H9 (cell line): ENCODE data around the gene ETV6. TPM values are rescaled to one million over a fixed set of nuclear protein-coding genes. Genes with fewer than 3 reads are reported as not detected.

Source experiments
- DNase-seq: peaks from one replicate; pipeline ENCODE4 v3.0.0-alpha.2; 2017
- H2AFZ ChIP-seq: one replicate; pipeline ENCODE4 v1.6.1; 2013; ENCODE audit warnings: mild to moderate bottlenecking, low read length, control low read depth, moderate library complexity
- H2AK5ac ChIP-seq: 2 replicates; pipeline ENCODE4 v1.6.1; 2013; ENCODE audit warnings: low read length, control low read depth, mixed read lengths; ENCODE audit not compliant: insufficient read length
- H2BK120ac ChIP-seq: one replicate; pipeline ENCODE4 v1.6.1; 2013; ENCODE audit warnings: low read depth, mild to moderate bottlenecking, low read length, control low read depth, inconsistent platforms; ENCODE audit not compliant: poor library complexity, severe bottlenecking
- H2BK12ac ChIP-seq: 2 replicates; pipeline ENCODE4 v1.6.1; 2013; ENCODE audit warnings: low read length, control low read depth, mixed read lengths, low read depth; ENCODE audit not compliant: insufficient read length
- H2BK15ac ChIP-seq: 2 replicates; pipeline ENCODE4 v1.6.1; 2013; ENCODE audit warnings: low read depth, low read length, control low read depth
- H2BK20ac ChIP-seq: one replicate; pipeline ENCODE4 v1.6.1; 2013; ENCODE audit warnings: low read depth, mild to moderate bottlenecking, low read length, control low read depth, inconsistent platforms; ENCODE audit not compliant: poor library complexity, severe bottlenecking
- H2BK5ac ChIP-seq: 2 replicates; pipeline ENCODE4 v1.6.1; 2013; ENCODE audit warnings: low read length, control low read depth, mixed read lengths; ENCODE audit not compliant: insufficient read length
- H3K14ac ChIP-seq: 2 replicates; pipeline ENCODE4 v1.6.1; 2013; ENCODE audit warnings: low read length, control low read depth; ENCODE audit not compliant: insufficient read depth
- H3K18ac ChIP-seq: 2 replicates; pipeline ENCODE4 v1.6.1; 2013; ENCODE audit warnings: low read depth, mild to moderate bottlenecking, mixed read lengths, low read length, control low read depth; ENCODE audit not compliant: insufficient read length
- H3K23ac ChIP-seq: 2 replicates; pipeline ENCODE4 v1.6.1; 2013; ENCODE audit warnings: low read length, control low read depth, mixed read lengths, low read depth; ENCODE audit not compliant: insufficient read length
- H3K23me2 ChIP-seq: 2 replicates; pipeline ENCODE4 v1.6.1; 2013; ENCODE audit warnings: low read depth, mild to moderate bottlenecking, mixed read lengths, low read length, control low read depth; ENCODE audit not compliant: insufficient read length, poor library complexity, severe bottlenecking
- H3K27ac ChIP-seq: 2 replicates; pipeline ENCODE4 v1.5.1; 2013; ENCODE audit warnings: low read length, control low read depth, mixed read lengths, low read depth; ENCODE audit not compliant: insufficient read length
- H3K27me3 ChIP-seq: 2 replicates; pipeline ENCODE4 v1.6.1; 2013; ENCODE audit warnings: low read length, control low read depth, inconsistent platforms; ENCODE audit not compliant: insufficient read depth
- H3K4ac ChIP-seq: 2 replicates; pipeline ENCODE4 v1.6.1; 2013; ENCODE audit warnings: low read depth, mild to moderate bottlenecking, control low read depth, inconsistent platforms, low read length, moderate library complexity
- H3K4me1 ChIP-seq: 2 replicates; pipeline ENCODE4 v1.6.1; 2013; ENCODE audit warnings: low read length, control low read depth, inconsistent platforms; ENCODE audit not compliant: insufficient read depth
- H3K4me2 ChIP-seq: 2 replicates; pipeline ENCODE4 v1.6.1; 2013; ENCODE audit warnings: low read length, control low read depth, mixed read lengths; ENCODE audit not compliant: insufficient read length, insufficient read depth
- H3K56ac ChIP-seq: 2 replicates; pipeline ENCODE4 v1.6.1; 2013; ENCODE audit warnings: low read depth, mild to moderate bottlenecking, mixed read lengths, low read length, control low read depth; ENCODE audit not compliant: insufficient read length
- H3K79me1 ChIP-seq: 2 replicates; pipeline ENCODE4 v1.6.1; 2013; ENCODE audit warnings: low read depth, mild to moderate bottlenecking, moderate library complexity, low read length, control low read depth, inconsistent platforms; ENCODE audit not compliant: insufficient read depth, poor library complexity, severe bottlenecking
- H3K79me2 ChIP-seq: 2 replicates; pipeline ENCODE4 v1.6.1; 2013; ENCODE audit warnings: low read length, control low read depth, inconsistent platforms; ENCODE audit not compliant: insufficient read depth
- H3K9ac ChIP-seq: 2 replicates; pipeline ENCODE4 v1.6.1; 2013; ENCODE audit warnings: low read length, control low read depth, mixed read lengths; ENCODE audit not compliant: insufficient read length; ENCODE audit errors: extremely low read depth
- H3K9me3 ChIP-seq: one replicate; pipeline ENCODE4 v1.6.1; 2013; ENCODE audit warnings: low read depth, low read length, inconsistent platforms; ENCODE audit not compliant: control insufficient read depth
- H3T11ph ChIP-seq: one replicate; pipeline ENCODE4 v1.6.1; 2013; ENCODE audit warnings: mild to moderate bottlenecking, low read length, control low read depth, inconsistent platforms
- H4K20me1 ChIP-seq: one replicate; pipeline ENCODE4 v1.6.1; 2013; ENCODE audit not compliant: control insufficient read depth, insufficient read length, insufficient read depth
- H4K5ac ChIP-seq: 2 replicates; pipeline ENCODE4 v1.6.1; 2013; ENCODE audit warnings: low read depth, mild to moderate bottlenecking, mixed read lengths, low read length, control low read depth; ENCODE audit not compliant: insufficient read length
- H4K8ac ChIP-seq: replicated peaks from 2 replicates; pipeline ENCODE4 v1.6.1; 2013; ENCODE audit warnings: low read length, control low read depth, mixed read lengths, low read depth; ENCODE audit not compliant: insufficient read length
- H4K91ac ChIP-seq: 2 replicates; pipeline ENCODE4 v1.6.1; 2013; ENCODE audit warnings: low read depth, mild to moderate bottlenecking, moderate library complexity, mixed read lengths, low read length, control low read depth; ENCODE audit not compliant: insufficient read length
- H3K27ac Mint-ChIP-seq, 3 experiments: 2 replicates in 2 of 3; 3 replicates in 1 of 3; pipeline ENCODE4 v1.8.0; 2020 to 2021; ENCODE audit warnings: mixed read lengths in 3 of 3, mild to moderate bottlenecking in 1 of 3, moderate library complexity in 1 of 3
- H3K27me3 Mint-ChIP-seq: 2 replicates; pipeline ENCODE4 v1.8.0; 2021; ENCODE audit warnings: low read depth, mild to moderate bottlenecking, moderate library complexity, mixed read lengths
- H3K36me3 Mint-ChIP-seq, 3 experiments: 2 replicates in 2 of 3; 3 replicates in 1 of 3; pipeline ENCODE4 v1.8.0; 2020 to 2021; ENCODE audit warnings: low read depth in 3 of 3, mixed read lengths in 3 of 3; ENCODE audit not compliant: insufficient read depth in 1 of 3
- H3K4me1 Mint-ChIP-seq, 2 experiments: 2 replicates each; pipeline ENCODE4 v1.8.0; 2020; ENCODE audit warnings: mixed read lengths in 2 of 2
- H3K4me3 Mint-ChIP-seq, 2 experiments: 2 replicates in 1 of 2; 3 replicates in 1 of 2; pipeline ENCODE4 v1.8.0; 2020 to 2021; ENCODE audit warnings: mild to moderate bottlenecking in 2 of 2, mixed read lengths in 2 of 2, moderate library complexity in 1 of 2
- H3K9me3 Mint-ChIP-seq, 2 experiments: 2 replicates in 1 of 2; 3 replicates in 1 of 2; pipeline ENCODE4 v1.8.0; 2020; ENCODE audit warnings: mild to moderate bottlenecking in 2 of 2, mixed read lengths in 2 of 2, moderate library complexity in 1 of 2
- CTCF ChIP-seq: fragments of 200-600 bp; sonication (generic); conservative IDR thresholded peaks from 3 replicates; pipeline ENCODE4 v1.8.0; 2021; ENCODE audit warnings: antibody characterized with exemption, mild to moderate bottlenecking
- WGBS: extraction: QIAGEN DNeasy Blood & Tissue Kit; methylation state at CpG from one replicate; pipeline ENCODE4 v1.1.7; 2013; ENCODE audit warnings: missing lambda C conversion rate, low lambda C conversion rate, mixed read lengths; ENCODE audit not compliant: insufficient read length; ENCODE audit errors: extremely low coverage; 5-methylcytosine and 5-hydroxymethylcytosine counted together
- total RNA-seq: library from RNA; stranded (reverse); gene quantifications from 2 replicates; pipeline ENCODE4 v1.2.1, GENCODE V29; 2021

The ETV6 gene
- total RNA-seq, 1 experiment from 2014 or later, result 28.7 TPM

GRCh38 chr12:11761869-11762567, 112.5 kb downstream of the ETV6 start:
- no peak overlapping the region for H2AFZ ChIP-seq
- no peak overlapping the region for H4K91ac ChIP-seq
- no peak overlapping the region for H3K4me2 ChIP-seq
- no peaks in the 10 kb centered on the region for H3K23me2 ChIP-seq
- no peak overlapping the region for H3K14ac ChIP-seq
- H3K27me3 Mint-ChIP-seq, result no peaks in the 10 kb centered on the region
- H3K27ac ChIP-seq, result no peak overlapping the region
- H3K4me1 Mint-ChIP-seq, result peaks cover 41 to 60% of the 10 kb centered on the region in 2 experiments
- H3K4me1 ChIP-seq, result peaks cover 6% of the 10 kb centered on the region; the same call in 1 of the 2 replicates
- H2BK20ac ChIP-seq, result no peak overlapping the region
- H3K4me3 Mint-ChIP-seq, result no peak overlapping the region
- no peak overlapping the region for H3K23ac ChIP-seq
- H3K79me1 ChIP-seq, result no peaks in the 10 kb centered on the region
- H3K27me3 ChIP-seq, result no peaks in the 10 kb centered on the region
- no peak overlapping the region for H3K4ac ChIP-seq
- no peak overlapping the region for H4K5ac ChIP-seq
- no peaks in the 10 kb centered on the region for H4K20me1 ChIP-seq
- no peaks in the 10 kb centered on the region for H3K9me3 ChIP-seq
- no peak overlapping the region for H2BK120ac ChIP-seq
- no peaks in the 10 kb centered on the region for H3K79me2 ChIP-seq
- DNase-seq, result no peak
- H3K9me3 Mint-ChIP-seq, result no peaks in the 10 kb centered on the region
- no peak overlapping the region; a peak in 1 of 7 replicates for H3K27ac Mint-ChIP-seq
- no CpG with 5 or more reads among the region's 8 CpGs for WGBS
- no peaks in the 10 kb centered on the region; a peak in 1 of 7 replicates for H3K36me3 Mint-ChIP-seq
- H2BK5ac ChIP-seq, result no peak overlapping the region
- H2AK5ac ChIP-seq, result no peak overlapping the region
- H3K18ac ChIP-seq, result no peak overlapping the region
- H3K56ac ChIP-seq, result no peak overlapping the region
- H3K9ac ChIP-seq, result no peak overlapping the region
- no peak overlapping the region for H2BK15ac ChIP-seq
- no peak overlapping the region for H4K8ac ChIP-seq
- no peak overlapping the region for H2BK12ac ChIP-seq
- no peak overlapping the region for H3T11ph ChIP-seq
- no peak for TF ChIP-seq CTCF
